Fibroblast of villous mesenchyme (primary cell): ENCODE results near the gene IL18R1. TPM values are rescaled to one million over a fixed set of nuclear protein-coding genes. Genes with fewer than 3 reads are reported as not detected.

Experiments
- DNase-seq: peaks from one replicate; pipeline ENCODE4 v3.0.0-alpha.2; 2010; ENCODE audit warnings: low read depth
- H3K4me3 ChIP-seq: 2 replicates; pipeline ENCODE4 v1.5.1; 2011; ENCODE audit warnings: low read depth, mild to moderate bottlenecking, low read length
- CTCF ChIP-seq: IDR thresholded peaks from 2 replicates; pipeline ENCODE4 v1.5.1; 2012; ENCODE audit warnings: low read depth, mild to moderate bottlenecking, low read length; ENCODE audit not compliant: insufficient read depth
- small RNA-seq: library from RNA; depleted of rRNA; stranded (forward); fragments of <200 nt; gene quantifications from one replicate; pipeline ENCODE3, GENCODE V24; 2012
- total RNA-seq: library from RNA; depleted of rRNA; stranded (reverse); fragments of >200 nt; gene quantifications from 2 replicates; pipeline ENCODE4 v1.2.3, GENCODE V29; 2012

IL18R1 gene
- total RNA-seq, 1 donor, result 0.43 TPM

- peak; percentile 52 for DNase-seq
- TF ChIP-seq CTCF, result no peak
- no peak overlapping the region for H3K4me3 ChIP-seq
These were observed 83.6 kb downstream of the IL18R1 start for GRCh38 chr2:102439065-102439695.

GRCh38 chr2:102442967-102443828, 87.6 kb downstream of the IL18R1 start:
- TF ChIP-seq CTCF, result peak; percentile 76
- DNase-seq, result peak; percentile 41
- H3K4me3 ChIP-seq, result no peak overlapping the region

- TF ChIP-seq CTCF, result no peak
- no peak overlapping the region for H3K4me3 ChIP-seq
These were observed 88.6 kb downstream of the IL18R1 start for GRCh38 chr2:102444233-102444632.

GRCh38 chr2:102446936-102447335, 91.3 kb downstream of the IL18R1 start:
- no peak for TF ChIP-seq CTCF
- H3K4me3 ChIP-seq, result no peak overlapping the region
- DNase-seq, result no peak

More at GRCh38 chr2:102444233-102444632, 88.6 kb downstream of the IL18R1 start:
- no peak for DNase-seq

Small RNA genes within 50 kb of the gene (small RNA-seq; reads per million reads assigned to genes)
- not detected for gene MIR4772

Other genes with a start within 250 kb of the IL18R1 start
- 35.8 and 62.6 TPM in 2 replicates for gene IL1R1, start 213.1 kb upstream of the IL18R1 start, total RNA-seq
- gene IL1RL2, start 168.8 kb upstream of the IL18R1 start, total RNA-seq, result 0.32 and 1.3 TPM in 2 replicates
- 0.32 and 1.3 TPM in 2 replicates for gene IL1RL1, start 44.2 kb upstream of the IL18R1 start, total RNA-seq
- gene IL18RAP, start 67.4 kb downstream of the IL18R1 start, total RNA-seq, result not detected in 2 replicates
- gene SLC9A4, start 117.4 kb downstream of the IL18R1 start, total RNA-seq, result under 0.01 TPM in 1 of 2 replicates, not detected in the other